Stimulated activated CD4-positive, alpha-beta T cell treated with anti-CD3 and anti-CD28 coated beads, Interleukin-4, amount 100 ng/mL, for 4 hours (primary cell): ENCODE data around the gene RYK.
"Not testable (repeated sequence)": the region's sequence is repeated elsewhere in the genome, so short reads cannot be mapped to it uniquely, and the experiment has no call there.

Experiments used
- DNase-seq, 2 experiments: peaks; one replicate each; pipeline ENCODE4 v3.0.0-alpha.2; 2020

RYK gene

GRCh38 chr3:134216191-134216764 lies 34.4 kb downstream of the RYK start:
- DNase-seq, result no peak

- DNase-seq, result no peak
Observed at GRCh38 chr3:134214239-134214638, 36.4 kb downstream of the RYK start.

- DNase-seq, result peak; percentile 78 to 91
Observed at GRCh38 chr3:134212967-134213665, 37.5 kb downstream of the RYK start.

- no peak for DNase-seq
Observed at GRCh38 chr3:134211797-134212196, 38.9 kb downstream of the RYK start.

GRCh38 chr3:134205451-134205850 lies 45.2 kb downstream of the RYK start:
- no peak for DNase-seq

GRCh38 chr3:134201201-134202130 lies 49.2 kb downstream of the RYK start:
- DNase-seq, result no peak

- DNase-seq, result not testable (repeated sequence)
Observed at GRCh38 chr3:134199880-134200279, 50.8 kb downstream of the RYK start.

GRCh38 chr3:134199240-134199639 lies 51.4 kb downstream of the RYK start:
- no peak for DNase-seq

- no peak for DNase-seq
Observed at GRCh38 chr3:134198414-134198813, 52.2 kb downstream of the RYK start.

GRCh38 chr3:134197681-134198261 lies 52.9 kb downstream of the RYK start:
- DNase-seq, result no peak

GRCh38 chr3:134194247-134194646 lies 56.4 kb downstream of the RYK start:
- no peak for DNase-seq

- DNase-seq, result no peak
Observed at GRCh38 chr3:134190250-134190649, 60.4 kb downstream of the RYK start.

- no peak for DNase-seq
Observed at GRCh38 chr3:134189849-134190248, 60.8 kb downstream of the RYK start.

- no peak for DNase-seq
Observed at GRCh38 chr3:134186391-134186790, 64.3 kb downstream of the RYK start.

GRCh38 chr3:134180761-134181160 lies 69.9 kb downstream of the RYK start:
- DNase-seq, result no peak

GRCh38 chr3:134179508-134179907 lies 71.2 kb downstream of the RYK start:
- no peak for DNase-seq

GRCh38 chr3:134163096-134163495 lies 87.6 kb downstream of the RYK start:
- DNase-seq, result no peak

GRCh38 chr3:134161898-134162615 lies 88.6 kb downstream of the RYK start:
- DNase-seq, result no peak

GRCh38 chr3:134155446-134155845 lies 95.2 kb downstream of the RYK start:
- no peak for DNase-seq

GRCh38 chr3:134153761-134154160 lies 96.9 kb downstream of the RYK start:
- no peak for DNase-seq

- no peak for DNase-seq
Observed at GRCh38 chr3:134150476-134150875, 100.2 kb downstream of the RYK start.

- DNase-seq, result no peak
Observed at GRCh38 chr3:134149286-134149685, 101.4 kb downstream of the RYK start.

- DNase-seq, result no peak
Observed at GRCh38 chr3:134148534-134148933, 102.1 kb downstream of the RYK start.
